Testis (tissue), 3 donors: Measurements from ENCODE around the gene CCT3. TPM values are rescaled to one million over a fixed set of nuclear protein-coding genes. Genes with fewer than 3 reads are reported as not detected.

ENCODE experiments used
- polyA plus RNA-seq: library from polyadenylated mRNA; stranded (reverse); fragments of 350-450 nt; fragmentation: Illumina TruSeq; extraction: RNeasy Lipid Tissue Mini Kit (QIAGEN cat#74804); gene quantifications from one replicate; pipeline ENCODE4 v1.2.3, GENCODE V29; 2014; ENCODE audit warnings: low read depth, low replicate concordance; ENCODE audit not compliant: insufficient read depth
- total RNA-seq, 2 donors: library from RNA; depleted of rRNA; stranded (reverse); fragments of >200 nt; gene quantifications; one replicate each; pipeline ENCODE4 v1.2.3, GENCODE V29; 2016

Gene CCT3
- total and polyA plus RNA-seq, 3 donors from 2014 or later = 192 to 302 (median 203) TPM

Other genes with a start within 250 kb of the CCT3 start
- gene LMNA, start 223.6 kb downstream of the CCT3 start, total RNA-seq = 100 to 1,000 TPM; 162 to 219 TPM
- 189 TPM for gene LMNA, start 223.6 kb downstream of the CCT3 start, polyA plus RNA-seq
- gene SEMA4A, start 184.7 kb downstream of the CCT3 start, total RNA-seq = 1 to 10 TPM; 4.8 to 8.0 TPM
- gene SEMA4A, start 184.7 kb downstream of the CCT3 start, polyA plus RNA-seq = 7.7 TPM
- 10 to 100 TPM; 32.8 to 34.2 TPM for gene SLC25A44, start 144.2 kb downstream of the CCT3 start, total RNA-seq
- 32.4 TPM for gene SLC25A44, start 144.2 kb downstream of the CCT3 start, polyA plus RNA-seq
- 10 to 100 TPM; 38.1 to 47.0 TPM for gene PMF1, start 125.3 kb downstream of the CCT3 start, total RNA-seq
- 32.3 TPM for gene PMF1, start 125.3 kb downstream of the CCT3 start, polyA plus RNA-seq
- gene BGLAP, start 96.1 kb downstream of the CCT3 start, total RNA-seq = 1 to 10 TPM; 1.1 to 1.5 TPM
- gene BGLAP, start 96.1 kb downstream of the CCT3 start, polyA plus RNA-seq = not detected
- gene PAQR6, start 90.2 kb downstream of the CCT3 start, total RNA-seq = 10 to 100 TPM in 1 of 2 donors, 1 to 10 TPM in 1; 8.0 to 10.5 TPM
- gene PAQR6, start 90.2 kb downstream of the CCT3 start, polyA plus RNA-seq = 3.6 TPM
- 100 to 1,000 TPM in 1 of 2 donors, 10 to 100 TPM in 1; 82.5 to 100 TPM for gene SMG5, start 55.5 kb downstream of the CCT3 start, total RNA-seq
- gene SMG5, start 55.5 kb downstream of the CCT3 start, polyA plus RNA-seq = 74.5 TPM
- 1 to 10 TPM; 4.6 to 5.3 TPM for gene TMEM79, start 54.0 kb downstream of the CCT3 start, total RNA-seq
- 5.3 TPM for gene TMEM79, start 54.0 kb downstream of the CCT3 start, polyA plus RNA-seq
- 10 to 100 TPM; 31.8 to 45.7 TPM for gene GLMP, start 42.6 kb downstream of the CCT3 start, total RNA-seq
- gene GLMP, start 42.6 kb downstream of the CCT3 start, polyA plus RNA-seq = 26.1 TPM
- 1 to 10 TPM; 1.7 to 1.8 TPM for gene VHLL, start 39.0 kb downstream of the CCT3 start, total RNA-seq
- gene VHLL, start 39.0 kb downstream of the CCT3 start, polyA plus RNA-seq = not detected
- 100 to 1,000 TPM; 354 to 748 TPM for gene TSACC, start 234 bp upstream of the CCT3 start, total RNA-seq
- gene TSACC, start 234 bp upstream of the CCT3 start, polyA plus RNA-seq = 1,814 TPM
- 1 to 10 TPM; 2.0 TPM for gene RHBG, start 30.9 kb upstream of the CCT3 start, total RNA-seq
- gene RHBG, start 30.9 kb upstream of the CCT3 start, polyA plus RNA-seq = 3.3 TPM
- gene MEF2D, start 162.5 kb upstream of the CCT3 start, total RNA-seq = 100 to 1,000 TPM in 1 of 2 donors, 10 to 100 TPM in 1; 96.8 to 113 TPM
- gene MEF2D, start 162.5 kb upstream of the CCT3 start, polyA plus RNA-seq = 34.4 TPM
- gene IQGAP3, start 234.3 kb upstream of the CCT3 start, total RNA-seq = 10 to 100 TPM in 1 of 2 donors, 1 to 10 TPM in 1; 8.2 to 13.4 TPM
- 5.6 TPM for gene IQGAP3, start 234.3 kb upstream of the CCT3 start, polyA plus RNA-seq
- gene TTC24, start 241.4 kb upstream of the CCT3 start, total RNA-seq = not detected
- 0.38 TPM for gene TTC24, start 241.4 kb upstream of the CCT3 start, polyA plus RNA-seq